Effector CD4-positive, alpha-beta T cell (primary cell): ENCODE data around the gene DCHS1.
"Not testable (repeated sequence)": the region's sequence is repeated elsewhere in the genome, so short reads cannot be mapped to it uniquely, and the experiment has no call there.

ENCODE experiments used
- DNase-seq: peaks from one replicate; pipeline ENCODE4 v3.0.0-alpha.2; 2020
- total RNA-seq: gene quantifications from one replicate; lab custom pipeline; 2026; lab: John Stamatoyannopoulos, UW

DCHS1 gene, protein sequence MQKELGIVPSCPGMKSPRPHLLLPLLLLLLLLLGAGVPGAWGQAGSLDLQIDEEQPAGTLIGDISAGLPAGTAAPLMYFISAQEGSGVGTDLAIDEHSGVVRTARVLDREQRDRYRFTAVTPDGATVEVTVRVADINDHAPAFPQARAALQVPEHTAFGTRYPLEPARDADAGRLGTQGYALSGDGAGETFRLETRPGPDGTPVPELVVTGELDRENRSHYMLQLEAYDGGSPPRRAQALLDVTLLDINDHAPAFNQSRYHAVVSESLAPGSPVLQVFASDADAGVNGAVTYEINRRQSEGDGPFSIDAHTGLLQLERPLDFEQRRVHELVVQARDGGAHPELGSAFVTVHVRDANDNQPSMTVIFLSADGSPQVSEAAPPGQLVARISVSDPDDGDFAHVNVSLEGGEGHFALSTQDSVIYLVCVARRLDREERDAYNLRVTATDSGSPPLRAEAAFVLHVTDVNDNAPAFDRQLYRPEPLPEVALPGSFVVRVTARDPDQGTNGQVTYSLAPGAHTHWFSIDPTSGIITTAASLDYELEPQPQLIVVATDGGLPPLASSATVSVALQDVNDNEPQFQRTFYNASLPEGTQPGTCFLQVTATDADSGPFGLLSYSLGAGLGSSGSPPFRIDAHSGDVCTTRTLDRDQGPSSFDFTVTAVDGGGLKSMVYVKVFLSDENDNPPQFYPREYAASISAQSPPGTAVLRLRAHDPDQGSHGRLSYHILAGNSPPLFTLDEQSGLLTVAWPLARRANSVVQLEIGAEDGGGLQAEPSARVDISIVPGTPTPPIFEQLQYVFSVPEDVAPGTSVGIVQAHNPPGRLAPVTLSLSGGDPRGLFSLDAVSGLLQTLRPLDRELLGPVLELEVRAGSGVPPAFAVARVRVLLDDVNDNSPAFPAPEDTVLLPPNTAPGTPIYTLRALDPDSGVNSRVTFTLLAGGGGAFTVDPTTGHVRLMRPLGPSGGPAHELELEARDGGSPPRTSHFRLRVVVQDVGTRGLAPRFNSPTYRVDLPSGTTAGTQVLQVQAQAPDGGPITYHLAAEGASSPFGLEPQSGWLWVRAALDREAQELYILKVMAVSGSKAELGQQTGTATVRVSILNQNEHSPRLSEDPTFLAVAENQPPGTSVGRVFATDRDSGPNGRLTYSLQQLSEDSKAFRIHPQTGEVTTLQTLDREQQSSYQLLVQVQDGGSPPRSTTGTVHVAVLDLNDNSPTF (N-terminal part only)
- total RNA-seq = 31.3 reads per million, percentile 57 among the genes with 10 or more reads in this experiment

DNA sequence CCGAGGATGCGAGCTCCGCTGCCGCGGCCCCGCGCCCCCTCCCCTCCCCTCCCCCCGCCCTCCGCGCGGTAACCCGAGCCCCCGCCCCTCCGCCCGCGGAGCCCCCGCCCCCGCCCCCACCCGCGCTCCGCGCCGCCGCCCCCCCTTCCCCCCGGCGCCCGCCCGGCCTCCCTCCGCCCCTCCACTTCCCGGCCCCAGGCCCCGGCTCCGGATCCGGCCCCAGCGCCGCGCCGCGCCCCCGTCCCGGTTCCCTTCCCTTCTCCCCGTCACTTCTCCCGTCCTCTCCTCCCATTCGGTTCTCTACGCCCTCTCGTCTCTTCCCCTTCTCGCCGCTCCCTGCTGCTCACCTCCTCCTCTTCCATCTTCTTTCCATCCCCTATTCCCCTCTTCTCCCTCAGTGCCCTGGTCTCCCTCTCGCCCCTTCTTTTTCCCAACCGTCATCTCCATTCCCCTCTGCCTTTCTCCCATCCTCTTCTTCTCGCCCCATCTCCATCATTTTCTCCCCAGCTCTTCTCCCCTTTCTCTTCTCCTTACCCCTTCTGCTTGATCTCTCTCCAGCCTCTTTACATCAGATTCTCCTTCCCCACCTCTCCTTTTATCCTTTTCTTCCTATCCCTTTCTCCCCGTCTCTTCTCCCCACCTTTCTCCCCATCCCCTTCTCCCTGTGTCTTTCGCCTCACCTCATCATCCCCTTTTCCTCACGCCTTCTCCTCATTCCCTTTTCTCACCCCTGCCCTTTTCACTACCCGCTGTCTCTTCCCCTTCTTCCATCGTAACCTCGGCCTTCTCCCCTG, at the start of gene DCHS1:
TSS of gene DCHS1 (minus strand) at position 20 of the 794 bp plus-strand sequence. CDS start 14,196 bp downstream, outside the sequence.
- peak; percentile 18 for DNase-seq

DNA sequence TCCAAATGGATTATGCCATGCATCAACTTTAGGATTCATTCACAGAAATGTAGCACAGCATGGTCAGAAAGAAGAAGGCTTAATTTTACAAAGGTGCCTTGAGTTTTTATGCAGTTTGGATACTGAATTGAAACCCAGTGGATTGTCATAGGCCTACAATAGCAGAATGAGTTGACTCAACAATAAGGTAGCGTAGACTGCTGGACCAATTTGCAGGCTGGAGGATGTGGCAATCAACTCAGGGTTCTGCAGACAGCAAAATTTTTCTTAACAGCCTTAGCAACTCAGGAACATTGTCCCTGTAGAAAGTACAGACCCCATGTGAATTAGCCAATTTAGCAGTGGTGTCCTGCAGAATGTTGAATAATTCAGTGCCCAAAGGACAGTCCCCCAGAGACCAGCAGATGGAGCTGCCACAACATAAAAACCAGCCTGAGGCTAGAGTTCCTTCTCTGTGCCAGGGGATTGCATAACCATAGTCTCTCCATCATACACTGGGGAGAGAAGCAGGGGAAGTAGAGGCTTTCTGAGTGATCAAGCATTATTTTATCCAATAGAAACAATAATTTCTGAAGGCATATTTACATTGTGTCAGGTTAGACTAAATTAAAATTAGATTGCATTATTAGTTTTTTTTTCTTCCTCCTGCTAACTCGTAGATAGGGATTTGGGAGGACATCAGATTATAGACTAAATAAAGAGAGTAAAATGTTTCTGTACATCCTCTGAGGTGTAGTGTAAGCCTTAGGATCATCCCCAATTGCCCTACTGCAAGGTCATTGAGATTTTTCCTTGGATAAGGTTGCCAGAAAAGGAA, 47.8 kb upstream of the DCHS1 start:
- no peak for DNase-seq

DNA sequence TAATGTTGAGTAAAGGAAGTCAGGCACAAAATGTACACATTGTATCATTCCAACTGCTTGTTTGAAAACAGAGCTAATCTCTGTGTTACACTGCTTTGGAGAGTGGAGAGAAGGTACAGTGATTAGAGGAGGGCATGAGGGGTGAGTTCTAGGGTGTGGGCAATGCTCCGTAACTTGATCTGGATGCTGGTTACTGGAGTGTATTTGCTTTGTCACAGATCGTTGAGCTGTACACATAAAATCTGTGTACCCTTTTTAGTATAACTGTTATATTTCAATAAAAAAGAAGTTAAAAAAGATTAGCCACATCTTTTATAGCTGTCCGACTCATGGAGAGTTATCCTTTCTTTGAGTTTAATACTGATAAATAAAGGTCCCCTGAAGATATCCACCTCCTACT, 46.3 kb upstream of the DCHS1 start:
- not testable (repeated sequence) for DNase-seq

DNA sequence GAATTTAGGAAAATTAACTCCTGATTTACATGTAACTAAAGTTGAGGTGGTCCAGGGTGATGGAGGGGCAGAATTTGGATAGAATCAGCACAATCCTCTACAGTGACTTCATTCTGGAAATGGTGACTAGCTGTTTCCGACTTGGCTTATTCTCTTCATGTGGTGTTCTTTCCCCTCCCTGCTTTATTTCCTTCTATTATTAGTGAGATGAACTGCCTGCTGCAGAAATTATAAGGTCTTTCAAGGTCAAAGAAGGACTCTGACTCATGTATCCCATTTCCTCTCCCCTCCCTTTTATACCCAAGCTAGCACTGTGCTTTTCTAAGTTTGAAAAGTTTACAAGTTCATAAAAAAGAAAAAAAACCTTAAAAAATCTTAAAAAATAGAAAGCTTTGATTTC, 39.8 kb upstream of the DCHS1 start:
- DNase-seq = no peak

DNA sequence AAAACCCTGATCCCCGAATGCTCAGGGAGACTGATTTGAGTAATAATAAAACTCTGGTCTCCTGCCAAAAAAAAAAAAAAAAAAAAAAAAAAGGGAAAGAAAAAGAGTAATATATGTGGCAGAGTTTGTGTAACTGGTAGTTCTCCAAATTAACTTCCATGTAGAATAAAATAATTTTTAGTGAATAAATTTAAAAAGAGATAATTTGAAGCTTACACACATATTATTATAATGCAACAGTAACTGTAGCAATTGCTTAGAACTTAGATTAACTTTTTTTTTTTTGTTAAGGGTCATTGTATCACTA, 38.6 kb upstream of the DCHS1 start:
- DNase-seq = no peak

DNA sequence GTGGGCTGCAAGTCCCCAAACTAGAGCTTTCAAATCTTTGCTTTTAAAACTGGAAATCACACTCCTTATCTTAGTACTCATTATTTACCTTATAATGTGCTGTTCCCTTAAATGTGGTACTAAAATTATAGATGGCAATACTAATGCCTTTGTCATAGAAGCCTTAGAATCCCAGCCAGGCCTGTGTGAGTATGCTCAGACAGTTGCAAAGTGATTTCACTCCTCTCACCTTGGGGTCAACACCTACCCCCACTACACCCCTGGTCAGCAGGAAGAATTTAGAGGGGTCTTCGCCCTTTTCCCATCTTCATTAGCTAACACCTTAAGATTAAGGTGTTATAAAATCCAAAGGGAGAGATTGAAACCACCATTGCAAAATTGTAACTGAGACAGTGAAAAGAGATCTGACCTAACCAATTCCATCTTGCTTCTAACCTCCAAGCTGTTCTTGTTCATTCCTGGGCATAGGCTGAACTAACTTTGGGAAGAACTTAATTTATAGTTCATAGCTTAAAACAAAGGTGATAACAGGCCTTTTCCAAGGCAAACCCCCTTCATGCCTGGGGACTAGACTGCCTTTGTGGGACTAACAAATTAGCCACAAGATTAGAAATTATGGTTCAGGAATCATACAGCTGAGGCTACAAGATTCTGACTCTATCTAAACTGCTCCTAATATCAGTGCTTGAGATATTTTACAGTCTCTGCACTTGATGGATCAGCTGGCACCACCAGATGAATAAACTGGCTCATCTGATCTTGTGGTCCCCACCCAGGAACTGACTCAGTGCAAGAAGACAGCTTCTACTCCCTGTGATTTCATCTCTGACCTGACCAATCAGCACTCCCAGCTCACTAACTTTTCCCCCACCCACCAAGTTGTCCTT, 38.0 kb upstream of the DCHS1 start:
- DNase-seq = peak; percentile 39

DNA sequence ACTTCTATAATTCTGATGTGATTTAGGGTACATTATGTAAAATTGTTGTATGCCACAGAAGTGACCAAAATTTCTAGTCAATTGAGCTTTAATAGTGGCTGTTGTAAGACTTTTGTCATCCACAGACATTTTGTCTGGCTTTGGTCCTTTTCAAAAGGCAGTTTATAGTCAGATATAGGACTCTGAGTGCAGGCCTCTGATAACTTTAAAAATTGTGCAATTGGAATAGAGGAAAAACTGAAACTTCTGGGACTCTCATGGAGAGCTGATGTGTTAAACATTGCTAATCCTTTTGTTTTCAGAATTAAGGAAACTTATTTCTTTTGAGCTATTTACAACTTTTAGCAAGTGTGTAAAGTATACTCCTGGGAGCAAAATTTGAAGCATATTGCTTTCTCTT, 36.5 kb upstream of the DCHS1 start:
- no peak for DNase-seq

DNA sequence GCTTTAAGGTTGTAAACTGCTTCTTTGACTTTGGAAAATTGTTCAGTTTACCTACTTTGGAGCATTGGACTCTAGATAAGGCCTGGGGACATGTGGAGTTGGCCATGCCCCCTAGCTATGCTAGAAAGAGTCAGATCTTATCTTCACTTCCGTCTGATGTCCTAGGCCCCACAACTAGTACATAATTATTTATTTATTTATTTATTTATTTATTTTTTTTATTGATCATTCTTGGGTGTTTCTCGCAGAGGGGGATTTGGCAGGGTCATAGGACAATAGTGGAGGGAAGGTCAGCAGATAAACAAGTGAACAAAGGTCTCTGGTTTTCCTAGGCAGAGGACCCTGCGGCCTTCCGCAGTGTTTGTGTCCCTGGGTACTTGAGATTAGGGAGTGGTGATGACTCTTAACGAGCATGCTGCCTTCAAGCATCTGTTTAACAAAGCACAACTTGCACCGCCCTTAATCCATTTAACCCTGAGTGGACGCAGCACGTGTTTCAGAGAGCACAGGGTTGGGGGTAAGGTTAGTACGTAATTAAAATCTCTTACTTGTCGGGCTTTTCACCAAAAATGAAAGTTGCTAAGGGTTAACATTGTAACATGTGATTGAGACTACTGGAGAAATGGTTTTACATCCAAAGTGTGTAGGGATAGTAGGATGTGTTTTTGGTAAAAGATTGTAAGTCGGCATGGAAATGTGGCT, 35.0 kb upstream of the DCHS1 start:
- DNase-seq = not testable (repeated sequence)

DNA sequence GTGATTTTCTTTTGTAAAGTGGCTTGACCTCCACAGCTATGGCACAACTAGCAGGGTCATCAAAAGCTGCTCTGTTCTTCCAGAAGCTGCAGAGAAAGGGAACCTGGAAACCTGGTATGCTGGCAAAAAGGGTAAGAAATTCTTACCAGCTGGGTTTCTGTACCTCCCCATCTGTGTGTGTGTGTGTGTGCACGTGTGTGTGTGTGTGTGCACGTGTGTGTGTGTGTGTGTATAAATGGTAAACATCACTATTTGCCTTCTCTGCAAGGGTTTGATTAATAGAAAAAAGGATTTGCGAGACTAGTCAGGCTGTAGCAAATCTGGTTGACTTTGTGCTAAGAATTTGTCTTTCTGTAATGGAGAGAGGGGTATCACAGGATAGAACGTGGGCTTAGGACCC, 32.3 kb upstream of the DCHS1 start:
- DNase-seq = no peak

DNA sequence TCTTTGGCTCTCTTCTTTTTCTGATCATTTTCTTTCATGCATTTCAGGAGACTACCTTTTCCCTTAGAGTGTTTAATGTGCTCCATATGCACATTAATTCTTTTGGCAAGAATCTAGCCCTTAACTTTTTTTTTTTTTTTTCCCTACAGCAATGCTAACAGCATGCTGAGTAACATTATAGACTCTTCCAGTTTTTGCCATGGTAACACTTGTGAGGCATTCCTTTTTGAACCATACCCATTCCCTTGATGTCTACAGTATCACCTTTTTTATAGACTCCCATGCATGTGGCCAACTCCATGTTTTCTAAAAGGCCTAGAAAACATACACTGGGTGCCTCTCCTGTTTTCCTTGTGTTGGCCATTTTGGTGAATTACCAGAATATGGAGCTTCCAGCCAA, 30.4 kb upstream of the DCHS1 start:
- no peak for DNase-seq

DNA sequence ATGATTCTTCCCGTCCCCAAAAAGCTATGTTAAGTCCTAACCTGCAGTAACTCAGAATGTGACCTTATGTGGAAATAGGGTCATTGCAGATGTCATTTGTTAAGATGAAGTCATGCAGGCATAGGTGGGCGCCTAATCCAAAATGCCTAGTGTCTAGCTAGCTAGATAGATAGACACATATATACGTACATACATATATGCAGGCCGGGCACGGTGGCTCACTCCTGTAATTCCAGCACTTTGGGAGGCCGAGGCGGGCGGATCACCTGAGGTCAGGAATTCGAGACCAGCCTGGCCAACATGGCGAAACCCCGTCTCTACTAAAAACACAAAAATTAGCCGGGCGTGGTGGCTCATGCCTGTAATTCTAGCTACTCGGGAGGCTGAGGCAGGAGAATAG, 28.5 kb upstream of the DCHS1 start:
- not testable (repeated sequence) for DNase-seq

DNA sequence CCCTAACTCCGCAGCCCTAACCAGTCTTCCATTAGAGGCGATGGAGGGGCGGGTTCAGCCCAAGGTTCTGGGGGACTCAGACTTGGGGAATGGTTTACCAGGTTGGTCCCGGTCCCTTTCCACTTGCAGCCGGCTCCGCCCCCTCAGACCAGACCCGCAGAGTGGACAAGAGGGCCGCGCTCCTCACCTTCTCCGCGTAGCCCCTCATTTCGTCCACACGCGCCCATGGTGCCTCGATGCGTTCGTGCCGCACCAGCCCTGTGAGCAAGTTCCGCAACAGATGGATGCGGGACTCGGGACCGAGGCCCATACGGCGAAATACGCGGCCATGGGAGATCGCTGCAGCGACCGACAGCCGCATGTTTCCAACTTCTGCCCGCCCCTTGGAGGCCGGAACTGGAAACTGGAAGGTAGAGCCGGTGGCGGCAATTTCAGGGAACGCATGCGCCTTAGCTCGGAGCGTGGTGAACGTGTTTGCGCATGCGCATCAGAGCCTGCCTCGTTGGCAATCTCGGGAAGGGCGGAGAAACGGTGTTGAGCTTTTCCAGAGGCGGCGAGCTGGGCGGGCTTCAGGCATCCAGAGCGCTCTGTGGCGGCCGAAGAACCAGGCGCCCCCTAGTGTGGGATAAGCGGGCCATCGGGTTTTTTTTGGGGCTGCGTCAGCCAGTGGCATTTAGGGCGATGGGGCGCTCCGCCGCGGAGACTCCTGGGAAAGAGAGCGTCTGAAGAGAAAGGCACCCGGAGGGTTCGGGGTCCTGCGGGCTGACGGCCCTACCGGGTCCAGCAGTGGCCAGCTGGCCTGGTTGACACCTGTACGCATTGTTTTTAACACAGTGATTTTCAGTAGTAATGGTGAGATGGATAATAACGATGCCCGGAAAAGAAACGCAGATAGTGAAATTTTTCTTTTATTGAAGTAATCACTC, 27.6 kb upstream of the DCHS1 start, which contains the start of gene MRPL17:
TSS of gene MRPL17 (minus strand) at position 405 of the 926 bp plus-strand sequence. CDS start at position 361, 44 bp downstream.
- DNase-seq = peak; percentile 99

DNA sequence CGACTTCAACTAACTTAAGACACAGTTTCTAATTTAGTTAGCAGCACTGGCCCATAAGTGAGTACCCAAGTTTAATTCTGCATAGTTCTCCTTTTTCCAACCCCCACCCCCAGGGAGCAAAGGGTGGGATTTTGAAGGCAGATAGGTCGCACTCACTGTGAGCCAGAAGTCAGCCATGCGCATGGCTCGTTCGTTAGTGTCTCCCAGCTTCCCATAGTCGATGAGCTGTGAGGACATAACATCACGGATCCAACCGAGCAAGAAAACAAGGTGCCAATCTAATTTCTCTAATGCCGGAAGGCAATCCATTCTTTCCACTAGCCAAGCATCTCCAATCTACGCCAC, 27.0 kb upstream of the DCHS1 start:
- no peak for DNase-seq

DNA sequence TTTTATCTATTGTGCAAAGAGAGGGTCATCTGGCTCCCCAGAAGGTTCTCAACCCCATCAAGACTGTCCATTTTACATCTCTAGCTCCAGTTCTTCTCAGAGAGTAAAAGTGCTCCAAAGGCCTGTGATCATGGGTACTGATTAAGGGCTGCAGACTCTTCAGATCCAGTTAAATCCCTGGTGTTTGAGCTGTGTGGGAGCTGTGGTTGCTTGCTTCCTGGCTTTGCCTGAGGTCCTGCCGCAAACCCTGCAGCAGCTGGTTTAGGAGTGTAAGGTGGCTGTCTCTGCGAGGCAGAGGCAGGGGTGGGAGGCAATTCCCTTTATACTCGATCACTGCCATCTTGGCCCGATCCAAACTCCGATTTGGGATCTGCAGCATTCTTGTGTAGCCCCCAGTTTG, 26.3 kb upstream of the DCHS1 start:
- DNase-seq = no peak

DNA sequence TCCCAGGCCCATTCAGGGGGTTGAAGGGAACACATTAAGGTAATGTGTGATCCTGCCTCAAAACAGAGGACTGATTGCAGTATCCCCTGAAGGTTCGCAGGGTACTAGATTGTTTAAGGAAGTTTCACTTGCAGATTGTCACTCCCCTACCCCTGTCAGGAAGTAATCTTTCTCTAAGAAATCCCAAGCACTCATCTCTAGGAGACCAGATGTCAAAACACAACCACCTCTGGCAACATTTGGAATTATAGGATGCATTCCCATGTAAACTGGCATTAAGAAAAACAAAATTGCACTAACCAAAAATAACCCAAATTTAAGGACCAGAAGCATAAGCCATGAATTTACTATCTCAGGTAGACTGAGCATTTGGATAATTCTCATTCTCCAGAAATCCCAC, 25.9 kb upstream of the DCHS1 start:
- no peak for DNase-seq

DNA sequence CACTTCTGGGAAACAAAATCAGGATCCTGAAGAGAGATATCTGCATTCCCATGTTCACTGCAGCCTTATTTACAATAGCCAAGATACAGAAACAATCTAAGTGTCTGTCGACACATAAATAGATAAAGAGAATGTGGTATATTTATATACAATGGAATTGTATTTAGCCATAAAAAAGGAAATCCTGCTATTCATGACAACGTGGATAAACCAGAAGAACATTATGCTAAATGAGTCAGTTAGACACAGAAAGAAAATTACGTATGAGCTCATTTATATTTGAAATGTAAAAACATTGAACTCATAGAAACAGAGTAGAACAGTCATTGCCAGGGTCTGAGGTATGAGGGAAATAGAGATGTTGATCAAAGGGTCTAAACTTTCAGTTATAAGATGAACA, 21.4 kb upstream of the DCHS1 start:
- no peak for DNase-seq

DNA sequence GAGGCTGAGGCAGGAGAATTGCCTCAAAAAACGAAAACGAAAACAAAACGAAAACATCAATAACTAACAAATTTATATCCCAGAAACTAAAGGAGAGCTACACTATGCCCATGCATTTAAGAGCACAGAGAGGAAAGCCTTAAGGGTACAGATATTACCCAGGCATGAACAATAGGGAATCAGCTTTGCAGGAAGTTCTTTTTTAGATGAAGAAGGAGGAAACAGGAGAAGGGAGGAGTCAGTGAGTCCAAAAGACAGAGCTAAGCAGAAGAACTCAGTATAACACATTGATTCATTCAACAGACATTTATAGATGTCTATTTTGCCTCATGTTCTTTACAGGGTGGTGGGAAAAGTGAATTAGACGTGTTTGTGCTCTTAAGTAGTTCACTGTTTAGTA, 19.3 kb upstream of the DCHS1 start:
- no peak for DNase-seq

DNA sequence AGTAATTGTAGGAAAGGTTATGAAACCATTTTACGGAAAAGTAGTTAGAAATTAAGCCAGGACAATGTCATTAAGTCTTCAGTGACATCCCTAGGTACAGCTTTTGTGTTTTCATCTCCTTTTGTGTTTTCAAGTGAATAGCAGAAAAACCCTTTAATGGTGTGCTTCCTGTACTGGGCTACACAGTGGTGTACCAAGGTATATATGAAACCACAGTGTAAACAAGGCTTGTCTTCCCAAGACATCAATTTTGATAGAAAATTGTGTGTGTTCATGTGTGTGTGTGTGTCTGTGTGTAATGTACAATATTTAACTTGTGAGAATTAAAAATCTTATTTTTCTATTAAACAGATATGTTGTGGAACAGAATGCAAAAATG, 18.6 kb upstream of the DCHS1 start:
- no peak for DNase-seq
